22Rv1 (cell line): ENCODE results near the gene MAP3K20.

Experiments
- CTCF ChIP-seq: fragments of 450-650 bp; IDR thresholded peaks from 2 replicates; pipeline ENCODE4 v1.5.1; 2017; ENCODE audit warnings: mild to moderate bottlenecking
- ZFX ChIP-seq: fragments of 450-650 bp; IDR thresholded peaks from 2 replicates; pipeline ENCODE4 v1.6.1; 2017; ENCODE audit warnings: antibody characterized with exemption, borderline replicate concordance

- no peak for TF ChIP-seq CTCF
- TF ChIP-seq ZFX = no peak
Observed at GRCh38 chr2:173045181-173045580, 30.5 kb upstream of the MAP3K20 start.
